Measurements from ENCODE around the gene GCKR. TPM values are rescaled to one million over a fixed set of nuclear protein-coding genes. Genes with fewer than 3 reads are reported as not detected.
A peak's percentile ranks its signal among the peaks of the same experiment; 100 is the strongest.

Gene GCKR
- total and polyA plus RNA-seq, 2 donors (not counting 3 experiments of a cell fraction or from before 2014, with no cell fraction given) = 0.27 to 0.52 TPM

GRCh38 chr2:27489118-27489497, 7.5 kb upstream of the GCKR start:
- TF ChIP-seq CTCF (IDR thresholded peaks at IDR 0.05; ENCODE audit: extremely low read depth in 1 of 2, insufficient read depth in 1 of 2, low read depth in 1 of 2, low read length in 2 of 2) = no peak
- TF ChIP-seq GATA2 (IDR thresholded peaks at IDR 0.05; ENCODE audit: insufficient read depth, insufficient read length, low read depth, low read length) = no peak
- TF ChIP-seq JUN (IDR thresholded peaks at IDR 0.05; ENCODE audit: borderline replicate concordance, insufficient read depth, insufficient read length, low read depth) = no peak
- no peak for TF ChIP-seq POLR2A (IDR thresholded peaks at IDR 0.05; ENCODE audit: low read depth, low read length)
- TF ChIP-seq MYC (IDR thresholded peaks at IDR 0.05; ENCODE audit: low read depth, low read length) = no peak
- no peak for TF ChIP-seq EZH2 (IDR thresholded peaks at IDR 0.05; ENCODE audit: borderline replicate concordance, low read depth, low read length, severe bottlenecking)
- no peak for TF ChIP-seq MAX (IDR thresholded peaks at IDR 0.05; ENCODE audit: insufficient read depth, insufficient read length)
- TF ChIP-seq POLR2AphosphoS5 (IDR thresholded peaks at IDR 0.05; ENCODE audit: insufficient read depth, low read depth, low read length) = no peak
- no peak for TF ChIP-seq FOS (IDR thresholded peaks at IDR 0.05; ENCODE audit: borderline replicate concordance, insufficient read depth, low read length)
- BruUV-seq (replicated peaks) = TSS peak; percentile 24
- Histone ChIP-seq H3K27me3 (ENCODE audit: control insufficient read depth in 2 of 2, insufficient read depth in 2 of 2, low read length in 2 of 2) (no peaks in the 10 kb centered on the region), H4K20me1 (replicated peaks; ENCODE audit: control insufficient read depth, extremely low read depth, insufficient read depth, low read length) (no peaks in the 10 kb centered on the region), H3K79me2 (ENCODE audit: control insufficient read depth, insufficient read depth, low read length) (no peaks in the 10 kb centered on the region), H3K36me3 (ENCODE audit: control insufficient read depth in 2 of 2, extremely low read depth in 1 of 2, insufficient read depth in 2 of 2, low read length in 2 of 2) (peaks cover 0 to 6% of the 10 kb centered on the region in 2 experiments), H3K9me3 (replicated peaks; ENCODE audit: control insufficient read depth, insufficient read depth, low read length) (no peaks in the 10 kb centered on the region), H3K9ac (replicated peaks; ENCODE audit: extremely low read depth, insufficient read depth, low read length) (peak overlapping the region; percentile 10), H3K4me2 (ENCODE audit: insufficient read depth, low read length) (peak overlapping the region; percentile 41), H3K9me1 (replicated peaks; ENCODE audit: control insufficient read depth, extremely low read depth, insufficient read depth, low read length) (no peaks in the 10 kb centered on the region), H3K27ac (ENCODE audit: insufficient read depth, low read depth, low read length) (peak overlapping the region; percentile 0), H3K4me1 (ENCODE audit: control insufficient read depth, extremely low read depth, insufficient read depth, low read length) (peaks cover 13% of the 10 kb centered on the region), H3K4me3 (replicated peaks in 1 of 3; ENCODE audit: insufficient read depth in 1 of 3, low read depth in 1 of 3, low read length in 3 of 3) (peak overlapping the region; percentile 3 to 64 (median 56)), H2AFZ (ENCODE audit: low read depth, low read length) (peak overlapping the region; percentile 49)
- dilution Hi-C loops (cut with MboI; ENCODE audit: extremely low pct_ligation_motif_present, low sequenced_read_pairs) (no loop called here), intact Hi-C loops (cut with micrococcal nuclease) (loop anchor here (1.0 to 2.0 kb wide), 4 partner anchors 60 to 140 kb away; partner anchors contain the start of genes CCDC121, EIF2B4, GPN1 and NRBP1)
- ChIA-PET POLR2A (no interaction called here), CTCF (interaction anchor here (1.2 kb wide), 1 partner anchor 132 kb away, joined by 3 read pairs; no protein-coding TSS in a partner anchor)
- no peak for FAIRE-seq
- peak; percentile 48 for DNase-seq (ENCODE audit: low read depth, low spot score)
